Kidney (tissue), 14 donors: ENCODE measurements around the gene GAMT. TPM values are rescaled to one million over a fixed set of nuclear protein-coding genes. Genes with fewer than 3 reads are reported as not detected.
A peak's percentile ranks its signal among the peaks of the same experiment; 100 is the strongest.

Experiments
- DNase-seq, 5 donors: peaks; one replicate each; pipeline ENCODE4 v3.0.0-alpha.2; 2013 to 2020
- FAIRE-seq: peaks from 2 replicates; lab custom pipeline; 2012; peaks lifted over from hg19 to GRCh38; lab: Jason Lieb, UNC
- H3K27ac ChIP-seq, 2 donors: one replicate each; pipeline ENCODE4 v1.7.0; 2013; ENCODE audit warnings: low read depth in 2 of 2, low read length in 2 of 2, inconsistent platforms in 1 of 2
- H3K27me3 ChIP-seq: one replicate; pipeline ENCODE4 v1.7.1; 2013; ENCODE audit warnings: low read length, inconsistent platforms; ENCODE audit not compliant: control insufficient read depth, insufficient read depth
- H3K36me3 ChIP-seq, 3 donors: one replicate each; pipeline versions ENCODE4 v1.7.0 to v1.7.1; 2013; ENCODE audit warnings: low read length in 3 of 3, control low read depth in 1 of 3, inconsistent platforms in 1 of 3; ENCODE audit not compliant: insufficient read depth in 3 of 3, control insufficient read depth in 2 of 3
- H3K4me1 ChIP-seq, 3 donors: one replicate each; pipeline versions ENCODE4 v1.7.0 to v1.7.1; 2013; ENCODE audit warnings: low read length in 3 of 3, inconsistent platforms in 1 of 3, low read depth in 1 of 3; ENCODE audit not compliant: control insufficient read depth in 2 of 3, insufficient read depth in 2 of 3
- H3K4me3 ChIP-seq, 3 donors: one replicate each; pipeline versions ENCODE4 v1.7.0 to v1.8.1; 2013; ENCODE audit warnings: low read length in 3 of 3, control low read depth in 1 of 3, inconsistent platforms in 1 of 3
- H3K9ac ChIP-seq, 3 donors: one replicate each; pipeline versions ENCODE4 v1.7.0 to v1.7.1; 2013; ENCODE audit warnings: low read length in 3 of 3, control low read depth in 1 of 3, inconsistent platforms in 1 of 3
- H3K9me3 ChIP-seq, 3 donors: one replicate each; pipeline versions ENCODE4 v1.7.0 to v1.7.1; 2013; ENCODE audit warnings: low read length in 3 of 3, control low read depth in 1 of 3, inconsistent platforms in 1 of 3; ENCODE audit not compliant: control insufficient read depth in 2 of 3, insufficient read depth in 1 of 3
- intact Hi-C: fragments of 100-400 bp; cut with DNase I; formaldehyde crosslinking; loops from one replicate; pipeline ENCODE4 v1.11.1; 2022
- polyA plus RNA-seq: library from polyadenylated mRNA; stranded (reverse); fragments of 350-450 nt; fragmentation: Illumina TruSeq; extraction: RNeasy Lipid Tissue Mini Kit (QIAGEN cat#74804); gene quantifications from one replicate; pipeline ENCODE4 v1.2.3, GENCODE V29; 2014; ENCODE audit warnings: low read depth, low replicate concordance; ENCODE audit not compliant: insufficient read depth
- total RNA-seq: library from RNA; stranded (reverse); fragmentation: NEBNext Ultra II Directional; extraction: Animal tissue kit (Norgen Biotek cat#: 25700); gene quantifications from one replicate; pipeline ENCODE4 v1.2.1, GENCODE V29; 2021
- TF ChIP-seq, protein P1 (sequence below): IDR thresholded peaks from 3 replicates; pipeline ENCODE4 v1.5.1; 2012; ENCODE audit warnings: mild to moderate bottlenecking, moderate library complexity, borderline replicate concordance; ENCODE audit not compliant: insufficient read depth; ENCODE audit errors: extremely low read depth
- donor health status: control.
- donor health status: control.
- donor health status: control.
- donor health status: control.
- donor health status: control.
- donor health status: DM: yes; HTN: yes; CAD: no.
- donor health status: Normal renal cell carcinoma (clear cell type).

GAMT gene
- total and polyA plus RNA-seq, 2 donors from 2014 or later, result 16.3 to 209 TPM

DNA sequence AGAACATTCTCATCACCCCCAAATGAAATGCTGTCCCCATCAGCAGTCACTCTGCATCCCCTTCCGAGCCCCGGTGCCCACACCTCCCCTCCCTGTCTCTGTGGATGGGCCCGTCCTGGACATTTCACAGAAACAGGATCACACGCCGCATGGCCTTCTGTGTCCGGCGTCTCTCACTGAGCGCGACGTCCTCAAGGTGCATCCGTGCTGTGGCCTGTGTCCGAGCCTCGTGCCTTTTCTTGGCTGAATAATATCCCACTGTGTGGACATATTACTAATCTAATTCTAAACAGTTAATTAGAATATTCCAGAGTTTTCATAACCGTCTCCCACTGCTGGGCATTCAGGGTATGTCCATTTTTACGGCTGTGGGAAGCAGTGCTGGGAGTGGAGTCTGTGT lies 8.9 kb downstream of the GAMT start:
- intact Hi-C loops, result no loop called here
- no peaks in the 10 kb centered on the region for H3K27me3 ChIP-seq
- H3K36me3 ChIP-seq, result peaks cover 4 to 27% (median 18%) of the 10 kb centered on the region in 3 donors
- H3K9ac ChIP-seq, result no peak overlapping the region
- H3K4me3 ChIP-seq, result no peak overlapping the region
- TF ChIP-seq, protein P1, sequence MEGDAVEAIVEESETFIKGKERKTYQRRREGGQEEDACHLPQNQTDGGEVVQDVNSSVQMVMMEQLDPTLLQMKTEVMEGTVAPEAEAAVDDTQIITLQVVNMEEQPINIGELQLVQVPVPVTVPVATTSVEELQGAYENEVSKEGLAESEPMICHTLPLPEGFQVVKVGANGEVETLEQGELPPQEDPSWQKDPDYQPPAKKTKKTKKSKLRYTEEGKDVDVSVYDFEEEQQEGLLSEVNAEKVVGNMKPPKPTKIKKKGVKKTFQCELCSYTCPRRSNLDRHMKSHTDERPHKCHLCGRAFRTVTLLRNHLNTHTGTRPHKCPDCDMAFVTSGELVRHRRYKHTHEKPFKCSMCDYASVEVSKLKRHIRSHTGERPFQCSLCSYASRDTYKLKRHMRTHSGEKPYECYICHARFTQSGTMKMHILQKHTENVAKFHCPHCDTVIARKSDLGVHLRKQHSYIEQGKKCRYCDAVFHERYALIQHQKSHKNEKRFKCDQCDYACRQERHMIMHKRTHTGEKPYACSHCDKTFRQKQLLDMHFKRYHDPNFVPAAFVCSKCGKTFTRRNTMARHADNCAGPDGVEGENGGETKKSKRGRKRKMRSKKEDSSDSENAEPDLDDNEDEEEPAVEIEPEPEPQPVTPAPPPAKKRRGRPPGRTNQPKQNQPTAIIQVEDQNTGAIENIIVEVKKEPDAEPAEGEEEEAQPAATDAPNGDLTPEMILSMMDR, result no peak
- FAIRE-seq (no peak), DNase-seq (no peak)
- H3K27ac ChIP-seq, result no peak overlapping the region
- no peaks in the 10 kb centered on the region for H3K4me1 ChIP-seq
- no peaks in the 10 kb centered on the region for H3K9me3 ChIP-seq

DNA sequence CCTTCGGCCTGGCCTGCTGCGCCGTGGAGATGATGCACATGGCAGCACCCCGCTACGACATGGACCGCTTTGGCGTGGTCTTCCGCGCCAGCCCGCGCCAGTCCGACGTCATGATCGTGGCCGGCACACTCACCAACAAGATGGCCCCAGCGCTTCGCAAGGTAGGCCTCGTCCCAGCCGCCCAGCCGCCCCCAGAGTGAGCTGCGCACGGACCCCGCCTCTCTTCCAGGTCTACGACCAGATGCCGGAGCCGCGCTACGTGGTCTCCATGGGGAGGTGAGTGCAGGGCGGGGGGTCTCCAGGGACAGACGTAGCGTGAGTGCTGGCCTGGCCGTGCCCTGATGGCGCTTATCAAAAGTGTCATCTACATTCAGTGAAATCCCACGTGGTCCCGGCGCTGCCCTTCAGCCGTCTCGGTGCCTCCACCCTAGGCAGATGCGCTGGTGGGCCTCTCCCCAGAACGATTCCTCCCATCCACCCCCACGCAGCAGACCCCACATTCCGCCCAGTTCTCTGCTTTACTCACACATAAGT lies 10.4 kb downstream of the GAMT start:
- Histone ChIP-seq H3K27me3 (no peaks in the 10 kb centered on the region), H3K9ac (no peak overlapping the region), H3K36me3 (peaks cover 4 to 27% (median 18%) of the 10 kb centered on the region in 3 donors), H3K4me1 (no peaks in the 10 kb centered on the region), H3K4me3 (no peak overlapping the region), H3K9me3 (no peaks in the 10 kb centered on the region), H3K27ac (no peak overlapping the region)
- intact Hi-C loops, result no loop called here
- TF ChIP-seq, protein P1, result no peak
- FAIRE-seq (no peak), DNase-seq (peak in 1 of 5 donors; percentile 73)

DNA sequence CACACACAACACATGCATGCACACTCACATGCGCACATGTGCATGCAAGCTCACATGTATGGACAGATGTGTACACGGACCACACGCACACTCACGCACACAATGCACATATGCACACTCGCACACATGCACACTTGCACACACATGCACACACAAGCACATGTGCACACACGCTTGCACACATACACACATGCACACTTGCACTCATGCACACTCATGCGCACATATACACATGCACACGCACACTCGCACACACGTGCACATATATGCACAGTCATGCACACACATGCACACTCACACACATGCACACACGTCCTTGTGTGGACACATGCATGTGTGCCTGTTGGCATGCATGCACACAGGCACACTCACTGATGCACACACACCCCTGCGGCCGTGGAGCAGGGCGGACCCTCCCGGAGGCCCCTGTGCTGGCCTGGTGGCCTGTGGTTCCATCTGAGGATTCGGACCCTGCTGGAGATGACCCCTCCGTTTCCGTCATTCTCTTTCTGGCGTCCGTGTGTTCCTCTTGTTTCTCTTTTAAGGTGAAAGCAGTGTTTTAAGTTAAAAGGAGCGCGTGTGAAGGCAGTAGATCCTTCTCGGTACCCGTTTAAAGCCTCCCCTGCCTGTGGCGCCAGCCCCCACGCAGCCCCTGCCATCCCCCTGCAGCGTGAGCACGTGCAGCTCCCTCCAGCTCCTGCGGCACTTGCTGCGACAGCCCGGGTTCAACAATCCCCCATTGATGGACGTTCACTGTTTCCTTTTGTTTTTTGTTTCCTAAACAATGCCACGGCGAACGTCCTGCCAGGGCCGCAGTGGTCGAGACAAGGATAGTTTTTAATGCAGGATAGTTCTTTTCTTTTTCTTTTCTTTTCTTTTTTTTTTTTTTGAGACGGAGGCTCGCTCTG lies 12.1 kb downstream of the GAMT start:
- FAIRE-seq (no peak), DNase-seq (no peak)
- intact Hi-C loops, result no loop called here
- Histone ChIP-seq H3K4me3 (no peak overlapping the region), H3K27me3 (no peaks in the 10 kb centered on the region), H3K27ac (no peak overlapping the region), H3K9me3 (no peaks in the 10 kb centered on the region), H3K9ac (no peak overlapping the region), H3K36me3 (peaks cover 4 to 27% (median 18%) of the 10 kb centered on the region in 3 donors), H3K4me1 (peaks cover 0 to 4% (median 0%) of the 10 kb centered on the region in 3 donors)
- TF ChIP-seq, protein P1, result no peak
